ENCODE measurements around the gene CFL1. TPM values are rescaled to one million over a fixed set of nuclear protein-coding genes. Genes with fewer than 3 reads are reported as not detected.

CFL1 gene
- total and polyA plus RNA-seq, 2 of the 8 experiments (the other 6 are each of a cell fraction or from before 2014, with no cell fraction given), result 1,252 to 1,365 TPM

- H3K27me3 ChIP-seq (replicated peaks in 1 of 4; ENCODE audit: control insufficient read depth in 3 of 4, extremely low read depth in 1 of 4, insufficient read depth in 3 of 4, low read length in 3 of 4), result no peaks in the 10 kb centered on the region
- peaks cover 15 to 36% of the 10 kb centered on the region in 2 experiments for H3K79me2 ChIP-seq (ENCODE audit: control insufficient read depth in 1 of 2, insufficient read depth in 2 of 2, low read length in 2 of 2)
- H3K4me3 ChIP-seq (ENCODE audit: extremely low read depth in 1 of 4, insufficient read depth in 2 of 4, low read depth in 3 of 4, low read length in 4 of 4), result peak overlapping the region; percentile 86 to 96 (median 91); a peak in 7 of 8 replicates
- peaks cover 0 to 9% (median under 1%) of the 10 kb centered on the region in 4 experiments; a peak in 4 of 7 replicates for H3K4me1 ChIP-seq (replicated peaks in 1 of 4; ENCODE audit: control insufficient read depth in 3 of 4, insufficient read depth in 4 of 4, low read length in 3 of 4)
- no peak overlapping the region for H2AFZ ChIP-seq (ENCODE audit: low read length)
- peaks cover 4 to 8% of the 10 kb centered on the region in 2 experiments; a peak in 2 of 4 replicates for H3K9me3 ChIP-seq (ENCODE audit: insufficient read depth in 2 of 2, low read depth in 1 of 2, low read length in 1 of 2)
- H2BK20ac ChIP-seq (ENCODE audit: low read length), result no peak overlapping the region
- H2AK5ac ChIP-seq (ENCODE audit: low read depth, low read length), result no peak overlapping the region
- CTCF ChIA-PET (ENCODE audit: partially characterized antibody), result interaction anchor here (2.2 to 8.6 kb wide), 2 partner anchors 14 to 29 kb away, joined by 8 to 71 read pairs; partner anchors contain the start of gene EFEMP2
- 99% methylated on average over 14 of the region's 15 CpGs; no CpG with 5 or more reads in 1 of the 2 experiments for WGBS, 2 experiments (ENCODE audit: extremely low coverage in 1 of 2, insufficient coverage in 1 of 2, insufficient read length in 1 of 2, insufficient replicate concordance in 2 of 2, low coverage in 1 of 2, low lambda C conversion rate in 2 of 2, missing lambda C conversion rate in 1 of 2)
- H3K79me1 ChIP-seq (ENCODE audit: low read depth, low read length), result peaks cover 20% of the 10 kb centered on the region
- no peak overlapping the region for H2BK15ac ChIP-seq (ENCODE audit: low read length)
- no peak for TF ChIP-seq KDM4A (IDR thresholded peaks at IDR 0.05; ENCODE audit: low read depth, low read length, severe bottlenecking)
- no peak for TF ChIP-seq FOSL1 (IDR thresholded peaks at IDR 0.05; ENCODE audit: insufficient read depth, low read depth, low read length)
- TF ChIP-seq TAF7 (optimal IDR thresholded peaks at IDR 0.05; ENCODE audit: borderline replicate concordance, low read depth, low read length), result no peak
- TF ChIP-seq BCL11A (IDR thresholded peaks at IDR 0.05; ENCODE audit: low read depth in 2 of 2, low read length in 2 of 2), result no peak
- TF ChIP-seq POLR2AphosphoS5 (IDR thresholded peaks at IDR 0.05; ENCODE audit: low read depth, low read length), result peak; percentile 61
- no peak for TF ChIP-seq USF2 (IDR thresholded peaks at IDR 0.05; ENCODE audit: low read length)
- TF ChIP-seq JUN (IDR thresholded peaks at IDR 0.05; ENCODE audit: low read depth, low read length), result no peak
- TF ChIP-seq EP300 (IDR thresholded peaks at IDR 0.05; ENCODE audit: borderline replicate concordance in 1 of 2, low read depth in 2 of 2, low read length in 2 of 2), result no peak
- peak in 1 of 2 experiments; percentile 22; a peak in 2 of 3 replicates for TF ChIP-seq POLR2A (IDR thresholded peaks at IDR 0.05; ENCODE audit: control extremely low read depth in 1 of 2, low read depth in 2 of 2, low read length in 2 of 2)
- no peak for TF ChIP-seq MAX (IDR thresholded peaks at IDR 0.05)
- no peak overlapping the region for H3K23ac ChIP-seq (ENCODE audit: insufficient read length)
- H3K23me2 ChIP-seq (ENCODE audit: low read depth, low read length), result peaks cover 13% of the 10 kb centered on the region
- H3K18ac ChIP-seq (ENCODE audit: extremely low read depth, low read length), result no peak overlapping the region
- no peak overlapping the region for H2BK12ac ChIP-seq (ENCODE audit: low read depth, low read length)
- H4K8ac ChIP-seq (ENCODE audit: extremely low read depth, insufficient read depth, low read length), result no peak overlapping the region
- peak overlapping the region; percentile 83 to 84; a peak in 3 of 4 replicates for H3K4me2 ChIP-seq (ENCODE audit: insufficient read depth in 1 of 2, low read depth in 2 of 2, low read length in 2 of 2)
- H3K4ac ChIP-seq (replicated peaks; ENCODE audit: insufficient read length, low read depth, low read length), result no peak overlapping the region
- no peak overlapping the region for H2BK5ac ChIP-seq (ENCODE audit: low read depth, low read length)
- H3K9ac ChIP-seq (replicated peaks in 1 of 4; ENCODE audit: extremely low read depth in 1 of 4, low read depth in 3 of 4, low read length in 3 of 4), result no peak overlapping the region; a peak in 1 of 7 replicates
- H4K5ac ChIP-seq (ENCODE audit: insufficient read length, low read depth, low read length), result no peak overlapping the region
- H3K56ac ChIP-seq (replicated peaks; ENCODE audit: insufficient read length, low read depth, low read length), result no peak overlapping the region
- no peak overlapping the region for H2BK120ac ChIP-seq (replicated peaks; ENCODE audit: low read depth, low read length)
- peaks cover 29 to 30% of the 10 kb centered on the region in 2 experiments for H4K20me1 ChIP-seq (replicated peaks in 1 of 2; ENCODE audit: control insufficient read depth in 1 of 2, insufficient read depth in 2 of 2, low read length in 2 of 2)
- DNase-seq (ENCODE audit: low read depth in 1 of 2, low spot score in 2 of 2) (no peak), FAIRE-seq (no peak)
- no peak overlapping the region for H3K27ac ChIP-seq (ENCODE audit: low read depth, low read length)
- H3K14ac ChIP-seq (ENCODE audit: insufficient read length), result no peak overlapping the region
- POLR2A ChIA-PET (ENCODE audit: partially characterized antibody), result interaction anchor here (0.5 to 39.7 kb wide), 5 partner anchors 0 to 356 kb away, joined by 3 to 1071 read pairs (median 4); partner anchors contain the start of genes CCDC85B, CFL1, CTSW and EFEMP2
- H3K36me3 ChIP-seq (ENCODE audit: control insufficient read depth in 2 of 4, insufficient read depth in 4 of 4, low read length in 3 of 4), result peaks cover 17 to 34% (median 31%) of the 10 kb centered on the region in 4 experiments
- H4K91ac ChIP-seq (replicated peaks; ENCODE audit: insufficient read length, low read length), result no peak overlapping the region
Observed at GRCh38 chr11:65855927-65856363, 2.0 kb downstream of the CFL1 start.

Data from H1 (cell line).